Stimulated activated CD4-positive, alpha-beta T cell treated with anti-CD3 and anti-CD28 coated beads, TNF-alpha, amount 100 ng/mL, for 24 hours (primary cell): ENCODE results near the gene UGT2A1.
"Not testable (repeated sequence)": the region's sequence is repeated elsewhere in the genome, so short reads cannot be mapped to it uniquely, and the experiment has no call there.

Experiments
- DNase-seq, 3 experiments: peaks; one replicate each; pipeline ENCODE4 v3.0.0-alpha.2; 2020; ENCODE audit warnings: low read depth in 3 of 3

The UGT2A1 gene

GRCh38 chr4:69653147-69653546 lies at the start of gene UGT2A1:
UGT2A1 (minus strand) TSS chr4:69653247; CDS start chr4:69647644, 5,603 bp downstream.
- no peak for DNase-seq

DNA sequence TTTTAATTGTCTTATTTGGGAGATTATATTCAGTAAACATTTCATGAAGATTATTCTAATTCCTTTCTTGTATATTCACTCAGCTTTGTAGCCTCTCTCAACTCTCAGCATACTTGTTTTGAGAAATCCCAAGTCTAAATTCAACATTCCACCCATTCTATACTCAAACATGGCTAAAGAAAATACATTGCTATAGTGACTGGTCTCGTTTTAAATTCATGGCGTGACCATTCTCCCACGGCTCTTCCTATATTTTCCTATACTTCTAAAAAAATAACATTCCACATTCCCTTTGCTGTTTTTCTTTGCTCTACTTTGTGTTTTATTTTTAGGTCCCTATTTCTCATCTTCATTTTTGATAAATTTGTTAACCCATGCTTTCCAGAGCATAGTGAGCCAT lies 49.2 kb upstream of the UGT2A1 start:
- no peak for DNase-seq

GRCh38 chr4:69701696-69702095 lies 48.6 kb upstream of the UGT2A1 start:
- DNase-seq = no peak

GRCh38 chr4:69697536-69698242 lies 44.6 kb upstream of the UGT2A1 start:
- DNase-seq = no peak

GRCh38 chr4:69689599-69689998 lies 36.6 kb upstream of the UGT2A1 start:
- no peak for DNase-seq

DNA sequence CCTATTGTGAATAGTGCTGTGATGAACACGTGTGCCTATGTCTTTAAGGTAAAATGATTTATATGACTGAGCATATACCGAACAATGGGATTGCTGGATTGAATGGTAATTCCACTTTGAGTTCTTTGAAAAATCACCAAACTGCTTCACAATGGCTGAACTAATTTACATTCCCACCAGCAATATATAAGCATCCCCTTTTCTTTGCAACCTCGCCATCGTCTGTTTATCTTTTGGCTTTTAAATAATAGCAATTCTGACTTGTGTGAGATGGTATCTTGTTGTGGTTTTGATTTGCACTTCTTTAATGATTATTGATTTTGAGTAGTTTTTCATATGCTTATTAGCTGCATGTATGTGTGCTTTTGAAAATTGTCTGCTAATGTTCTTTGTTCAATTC lies 31.8 kb upstream of the UGT2A1 start:
- no peak for DNase-seq

DNA sequence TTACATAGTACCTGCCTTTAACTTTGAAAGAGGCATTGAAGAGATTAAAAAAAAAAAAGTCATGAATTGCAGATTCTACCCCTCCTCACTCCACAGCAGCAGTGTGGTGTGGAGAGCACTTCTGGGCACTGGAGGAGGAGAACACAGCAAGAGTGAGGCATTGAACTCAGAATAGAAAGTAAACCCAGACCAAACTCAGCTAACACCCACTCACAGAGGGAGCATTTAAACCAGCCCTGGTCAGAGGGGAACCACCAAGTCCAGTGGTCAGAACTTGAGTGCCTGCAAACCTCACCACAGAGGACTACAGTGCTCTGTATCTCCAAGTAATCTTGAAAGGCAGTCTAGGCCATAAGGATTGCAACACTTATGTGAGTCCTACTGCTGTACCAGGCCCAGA lies 15.6 kb upstream of the UGT2A1 start:
- no peak for DNase-seq

GRCh38 chr4:69664009-69664408 lies 11.0 kb upstream of the UGT2A1 start:
- not testable (repeated sequence) for DNase-seq

DNA sequence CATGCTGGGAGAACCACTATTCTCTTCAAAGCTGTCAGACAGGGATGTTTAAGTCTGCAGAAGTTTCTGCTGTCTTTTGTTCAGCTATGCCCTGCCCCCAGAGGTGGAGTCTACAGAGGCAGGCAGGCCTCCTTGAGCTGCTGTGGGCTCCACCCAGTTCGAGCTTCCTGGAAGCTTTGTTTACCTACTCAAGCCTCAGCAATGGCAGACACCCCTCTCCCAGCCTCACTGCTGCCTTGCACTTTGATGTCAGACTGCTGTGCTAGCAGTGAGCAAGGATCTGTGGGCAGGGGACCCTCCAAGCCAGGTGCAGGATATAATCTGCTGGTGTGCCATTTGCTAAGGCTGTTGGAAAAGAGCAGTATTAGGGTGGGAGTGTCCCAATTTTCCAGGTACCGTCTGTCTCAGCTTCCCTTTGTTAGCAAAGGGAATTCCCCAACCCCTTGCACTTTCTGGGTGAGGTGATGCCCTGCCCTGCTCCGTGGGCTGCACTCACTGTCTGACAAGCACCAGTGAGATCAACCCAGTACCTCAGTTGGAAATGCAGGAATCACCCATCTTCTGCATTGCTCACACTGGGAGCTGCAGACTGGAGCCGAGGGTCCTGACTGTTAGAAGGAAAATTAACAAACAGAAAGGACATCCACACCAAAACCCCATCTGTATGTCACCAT lies 8.2 kb upstream of the UGT2A1 start:
- not testable (repeated sequence) for DNase-seq

GRCh38 chr4:69658133-69658532 lies 5.1 kb upstream of the UGT2A1 start:
- no peak for DNase-seq

DNA sequence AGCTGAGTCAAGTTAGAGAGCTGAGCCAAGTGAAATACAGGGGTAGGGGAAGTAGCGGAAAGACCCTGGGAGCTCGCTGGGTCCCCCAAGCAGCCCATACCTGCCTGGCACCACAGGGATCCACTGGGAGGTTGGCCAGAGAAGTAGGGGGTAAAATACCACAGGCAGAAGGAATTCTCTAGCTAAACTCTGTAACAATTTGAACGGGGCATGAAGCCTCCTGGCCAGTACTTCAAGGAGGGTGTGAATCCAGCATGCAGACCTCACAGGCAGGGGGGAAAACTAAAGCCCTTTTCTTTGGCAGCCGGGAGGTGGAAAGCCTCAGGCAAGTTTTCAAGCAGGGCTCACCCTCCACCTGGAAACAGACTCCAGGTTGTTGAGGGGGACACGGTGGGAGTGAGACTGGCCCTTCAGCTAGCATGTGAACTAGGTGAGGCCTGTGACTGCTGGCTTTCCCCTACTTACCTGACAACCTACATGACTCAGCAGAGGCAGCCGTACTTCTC lies 3.7 kb upstream of the UGT2A1 start:
- no peak for DNase-seq

GRCh38 chr4:69650872-69651271 lies 2.2 kb downstream of the UGT2A1 start:
- DNase-seq = no peak

DNA sequence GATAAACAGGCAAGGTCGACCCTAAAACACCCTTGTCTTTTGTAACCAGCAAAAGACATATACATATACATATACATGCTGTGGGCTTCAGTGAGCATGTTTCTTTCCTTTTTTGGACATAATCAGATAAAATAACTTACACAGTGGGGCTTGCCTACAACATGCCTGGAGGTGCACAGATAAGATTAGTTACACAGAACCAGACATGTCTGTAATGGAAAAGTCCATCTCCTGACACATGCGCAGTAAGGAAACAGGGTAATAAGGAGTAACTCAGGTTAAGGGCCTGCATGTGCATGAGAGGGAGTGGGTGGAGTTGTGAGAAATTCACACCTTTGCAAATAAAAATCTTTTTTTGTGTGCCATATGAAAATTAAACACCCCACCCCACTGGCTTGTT lies 3.4 kb downstream of the UGT2A1 start:
- DNase-seq = no peak

DNA sequence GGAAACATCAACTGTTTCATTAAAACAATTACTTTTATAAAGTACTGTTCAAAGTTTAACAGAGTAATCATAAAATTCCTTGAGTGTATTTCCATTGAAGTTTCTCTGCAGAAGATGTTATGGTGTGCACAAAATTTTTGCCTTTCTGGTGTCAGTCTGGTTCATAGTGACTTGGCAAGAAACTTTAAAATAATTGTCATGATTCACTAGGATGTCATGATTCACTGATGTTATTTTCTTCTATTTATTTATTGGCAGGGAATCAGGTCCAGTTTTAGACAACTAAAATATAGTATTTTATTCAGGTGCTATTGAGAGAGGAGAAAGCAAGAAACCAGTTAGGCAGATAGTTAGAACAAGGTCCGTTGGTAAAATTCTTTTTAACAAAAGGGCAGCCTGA lies 3.8 kb downstream of the UGT2A1 start:
- no peak for DNase-seq

GRCh38 chr4:69642961-69643360 lies 10.1 kb downstream of the UGT2A1 start:
- no peak for DNase-seq

- DNase-seq = no peak
Measured at GRCh38 chr4:69640289-69640688, 12.8 kb downstream of the UGT2A1 start.

DNA sequence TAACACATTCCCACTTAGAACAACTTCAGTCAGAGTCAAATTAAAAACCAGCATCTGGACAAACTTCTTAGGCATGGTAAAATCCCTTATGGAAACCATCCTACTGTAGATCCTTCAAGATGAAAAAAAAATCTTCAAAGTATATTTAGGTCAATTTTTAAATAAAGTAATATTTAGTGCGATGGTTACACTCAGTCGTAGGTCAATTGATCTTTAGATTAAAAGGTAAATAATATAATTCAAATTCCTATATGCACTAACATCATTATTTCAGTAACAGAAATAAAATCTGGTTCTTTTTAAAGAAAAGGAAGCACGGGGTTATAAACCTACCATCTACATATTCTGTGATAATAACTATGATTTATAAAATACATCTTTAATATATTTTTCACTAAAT lies 13.5 kb downstream of the UGT2A1 start, which contains the start of gene UGT2A2:
TSS of gene UGT2A2 (minus strand) at position 101 of the 400 bp plus-strand sequence. CDS start at position 99, 2 bp downstream.
- no peak for DNase-seq

- DNase-seq = no peak
Measured at GRCh38 chr4:69617083-69617694, 35.9 kb downstream of the UGT2A1 start.

GRCh38 chr4:69610484-69610883 lies 42.6 kb downstream of the UGT2A1 start:
- DNase-seq = no peak

- no peak for DNase-seq
Measured at GRCh38 chr4:69601065-69601464, 52.0 kb downstream of the UGT2A1 start.

DNA sequence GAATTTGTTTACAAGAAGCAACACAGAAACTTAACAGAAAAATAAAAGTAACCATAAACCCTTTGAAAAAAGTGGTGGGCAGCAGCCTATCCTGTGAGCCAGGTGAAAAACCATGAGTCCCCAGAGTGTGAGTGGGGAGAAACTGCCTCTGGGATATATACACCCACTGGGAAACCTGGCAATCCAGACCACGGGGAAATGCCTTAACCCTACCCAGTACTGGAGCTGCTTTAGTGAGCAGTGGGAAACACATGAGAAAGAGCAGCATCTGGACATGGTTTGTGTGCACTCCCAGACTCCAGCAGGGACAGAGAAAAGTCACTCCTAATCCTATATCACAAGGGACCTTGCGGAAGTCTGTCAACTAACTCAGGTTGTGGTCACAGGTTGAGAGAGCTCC lies 53.0 kb downstream of the UGT2A1 start:
- DNase-seq = no peak

DNA sequence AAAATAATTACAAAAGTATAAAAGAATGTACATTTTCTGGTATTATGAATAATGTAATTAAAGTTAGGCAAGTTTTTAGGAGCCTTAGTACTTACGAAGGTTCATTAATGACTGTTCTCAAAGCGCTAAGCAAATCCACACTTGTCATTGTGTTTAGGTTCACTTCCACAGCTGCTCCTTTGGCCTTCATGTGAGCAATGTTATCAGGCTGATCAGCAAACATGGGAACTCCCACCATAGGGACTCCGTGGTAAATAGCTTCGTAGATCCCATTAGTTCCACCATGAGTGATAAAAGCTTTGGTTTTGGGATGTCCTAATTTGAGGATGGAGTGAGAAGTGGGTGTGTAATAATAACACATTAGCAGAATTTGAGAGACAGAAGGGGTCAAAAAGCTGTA lies 58.7 kb downstream of the UGT2A1 start:
- no peak for DNase-seq

GRCh38 chr4:69591364-69591763 lies 61.7 kb downstream of the UGT2A1 start:
- DNase-seq = no peak
